OCI-LY1 (cell line): ENCODE results near the gene LMTK2.

ENCODE experiments used
- H2AFZ ChIP-seq: fragments of 200-600 bp; sonication (generic), shearing (Covaris generic); 2 replicates; pipeline ENCODE4 v1.6.0; 2014; ENCODE audit warnings: antibody characterized with exemption, mild to moderate bottlenecking, low read length
- H3F3A ChIP-seq: fragments of 200-600 bp; sonication (generic), shearing (Covaris generic); 2 replicates; pipeline ENCODE4 v1.6.0; 2014; ENCODE audit warnings: mild to moderate bottlenecking, antibody characterized with exemption, low read length, moderate library complexity; ENCODE audit not compliant: insufficient read depth
- H3K27ac ChIP-seq: fragments of 200-600 bp; sonication (generic); 2 replicates; pipeline ENCODE4 v1.5.1; 2014; ENCODE audit warnings: low read length, mixed run types, mild to moderate bottlenecking, low read depth; ENCODE audit not compliant: poor library complexity, severe bottlenecking
- H3K27me3 ChIP-seq: fragments of 200-600 bp; sonication (generic); 2 replicates; pipeline ENCODE4 v1.6.0; 2014; ENCODE audit warnings: antibody characterized with exemption, mild to moderate bottlenecking, low read length, moderate library complexity; ENCODE audit not compliant: insufficient read depth
- H3K36me3 ChIP-seq: fragments of 200-600 bp; sonication (generic); 2 replicates; pipeline ENCODE4 v1.6.1; 2014; ENCODE audit warnings: mild to moderate bottlenecking, antibody characterized with exemption, low read length, moderate library complexity, mixed read lengths; ENCODE audit not compliant: insufficient read depth
- H3K4me1 ChIP-seq: fragments of 200-600 bp; sonication (generic); 2 replicates; pipeline ENCODE4 v1.5.1; 2014; ENCODE audit warnings: mild to moderate bottlenecking, low read length, moderate library complexity; ENCODE audit not compliant: insufficient read depth, severe bottlenecking
- H3K4me2 ChIP-seq: fragments of 200-600 bp; sonication (generic), shearing (Covaris generic); 2 replicates; pipeline ENCODE4 v1.6.1; 2014; ENCODE audit warnings: low read length
- H3K4me3 ChIP-seq: fragments of 200-600 bp; sonication (generic); 2 replicates; pipeline ENCODE4 v1.5.1; 2014; ENCODE audit warnings: low read length, low read depth, mild to moderate bottlenecking, mixed read lengths; ENCODE audit not compliant: poor library complexity, severe bottlenecking
- H3K79me2 ChIP-seq: fragments of 200-600 bp; shearing (Covaris generic); 2 replicates; pipeline ENCODE4 v1.6.1; 2016; ENCODE audit warnings: mixed run types, low read length, mixed read lengths; ENCODE audit not compliant: insufficient read depth
- H3K9ac ChIP-seq: fragments of 200-600 bp; sonication (generic), shearing (Covaris generic); 2 replicates; pipeline ENCODE4 v1.6.1; 2014; ENCODE audit warnings: mild to moderate bottlenecking, low read length, mixed read lengths
- H3K9me2 ChIP-seq: fragments of 200-600 bp; sonication (generic), shearing (Covaris generic); 2 replicates; pipeline ENCODE4 v1.6.1; 2014; ENCODE audit warnings: low read depth, mild to moderate bottlenecking, low read length, mixed read lengths
- H3K9me3 ChIP-seq: fragments of 200-600 bp; shearing (Covaris generic); 2 replicates; pipeline ENCODE4 v1.6.1; 2014; ENCODE audit warnings: low read length, mixed read lengths
- H4K20me1 ChIP-seq: fragments of 200-600 bp; sonication (generic), shearing (Covaris generic); 2 replicates; pipeline ENCODE4 v1.6.0; 2016; ENCODE audit warnings: mild to moderate bottlenecking, low read length; ENCODE audit not compliant: insufficient read depth
- EZH2 ChIP-seq: fragments of 200-600 bp; sonication (generic), shearing (Covaris generic); IDR thresholded peaks from 2 replicates; pipeline ENCODE4 v1.8.0; 2017; ENCODE audit warnings: borderline replicate concordance, mixed run types, mild to moderate bottlenecking, antibody characterized with exemption, low read length, moderate library complexity, mixed read lengths
- TF ChIP-seq, protein P1 (sequence below): fragments of 200-600 bp; sonication (generic), shearing (Covaris generic); IDR thresholded peaks from 2 replicates; pipeline ENCODE4 v1.5.1; 2017; ENCODE audit warnings: mild to moderate bottlenecking, antibody characterized with exemption, low read length, moderate library complexity, mixed read lengths

The LMTK2 gene

GRCh38 chr7:98165827-98166667, 59.4 kb downstream of the LMTK2 start:
- Histone ChIP-seq H3K4me2 (no peak overlapping the region), H3K4me1 (no peaks in the 10 kb centered on the region), H3K9me3 (no peaks in the 10 kb centered on the region), H3K9ac (no peak overlapping the region), H3K4me3 (no peak overlapping the region), H3K27ac (no peak overlapping the region), H3K79me2 (no peaks in the 10 kb centered on the region), H3K27me3 (no peaks in the 10 kb centered on the region), H3F3A (no peaks in the 10 kb centered on the region), H2AFZ (no peak overlapping the region), H3K36me3 (no peaks in the 10 kb centered on the region), H4K20me1 (no peaks in the 10 kb centered on the region), H3K9me2 (no peaks in the 10 kb centered on the region)
- TF ChIP-seq, protein P1, sequence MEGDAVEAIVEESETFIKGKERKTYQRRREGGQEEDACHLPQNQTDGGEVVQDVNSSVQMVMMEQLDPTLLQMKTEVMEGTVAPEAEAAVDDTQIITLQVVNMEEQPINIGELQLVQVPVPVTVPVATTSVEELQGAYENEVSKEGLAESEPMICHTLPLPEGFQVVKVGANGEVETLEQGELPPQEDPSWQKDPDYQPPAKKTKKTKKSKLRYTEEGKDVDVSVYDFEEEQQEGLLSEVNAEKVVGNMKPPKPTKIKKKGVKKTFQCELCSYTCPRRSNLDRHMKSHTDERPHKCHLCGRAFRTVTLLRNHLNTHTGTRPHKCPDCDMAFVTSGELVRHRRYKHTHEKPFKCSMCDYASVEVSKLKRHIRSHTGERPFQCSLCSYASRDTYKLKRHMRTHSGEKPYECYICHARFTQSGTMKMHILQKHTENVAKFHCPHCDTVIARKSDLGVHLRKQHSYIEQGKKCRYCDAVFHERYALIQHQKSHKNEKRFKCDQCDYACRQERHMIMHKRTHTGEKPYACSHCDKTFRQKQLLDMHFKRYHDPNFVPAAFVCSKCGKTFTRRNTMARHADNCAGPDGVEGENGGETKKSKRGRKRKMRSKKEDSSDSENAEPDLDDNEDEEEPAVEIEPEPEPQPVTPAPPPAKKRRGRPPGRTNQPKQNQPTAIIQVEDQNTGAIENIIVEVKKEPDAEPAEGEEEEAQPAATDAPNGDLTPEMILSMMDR, result peak; percentile 95
- TF ChIP-seq EZH2, result no peak

- H3K9ac ChIP-seq, result no peak overlapping the region
- TF ChIP-seq EZH2, result no peak
- TF ChIP-seq, protein P1, result no peak
- no peak overlapping the region for H3K27ac ChIP-seq
- no peaks in the 10 kb centered on the region for H3K9me2 ChIP-seq
- no peaks in the 10 kb centered on the region for H3K27me3 ChIP-seq
- no peaks in the 10 kb centered on the region for H3K9me3 ChIP-seq
- H3F3A ChIP-seq, result no peaks in the 10 kb centered on the region
- H3K4me3 ChIP-seq, result no peak overlapping the region
- H3K36me3 ChIP-seq, result peaks cover 3% of the 10 kb centered on the region; the same call in 1 of the 2 replicates
- no peaks in the 10 kb centered on the region for H4K20me1 ChIP-seq
- H3K4me2 ChIP-seq, result no peak overlapping the region
- no peaks in the 10 kb centered on the region for H3K4me1 ChIP-seq
- no peak overlapping the region for H2AFZ ChIP-seq
- no peaks in the 10 kb centered on the region for H3K79me2 ChIP-seq
These were observed 60.0 kb downstream of the LMTK2 start for GRCh38 chr7:98166668-98166970.

GRCh38 chr7:98167653-98168052, 61.0 kb downstream of the LMTK2 start:
- Histone ChIP-seq H3K36me3 (peaks cover 6% of the 10 kb centered on the region; the same call in 1 of the 2 replicates), H3K27ac (no peak overlapping the region), H3K79me2 (no peaks in the 10 kb centered on the region), H3K4me2 (no peak overlapping the region), H3F3A (no peaks in the 10 kb centered on the region), H3K9me3 (no peaks in the 10 kb centered on the region), H3K9ac (no peak overlapping the region), H3K27me3 (no peaks in the 10 kb centered on the region), H2AFZ (no peak overlapping the region), H3K9me2 (no peaks in the 10 kb centered on the region), H4K20me1 (no peaks in the 10 kb centered on the region), H3K4me1 (no peaks in the 10 kb centered on the region), H3K4me3 (no peak overlapping the region)
- TF ChIP-seq, protein P1, result no peak
- TF ChIP-seq EZH2, result no peak
